Dermis blood vessel endothelial cell (primary cell): ENCODE measurements around the gene CD151. TPM values are rescaled to one million over a fixed set of nuclear protein-coding genes. Genes with fewer than 3 reads are reported as not detected.

ENCODE experiments used
- DNase-seq: peaks from one replicate; pipeline ENCODE4 v3.0.0; 2010
- total RNA-seq: library from RNA; depleted of rRNA; stranded (reverse); fragments of >200 nt; gene quantifications from 2 replicates; pipeline ENCODE4 v1.2.3, GENCODE V29; 2014

The CD151 gene
- total RNA-seq, 1 donor from 2014 or later = 700 TPM

- no peak for DNase-seq
Measured at GRCh38 chr11:829847-830294, 2.9 kb upstream of the CD151 start.

DNA sequence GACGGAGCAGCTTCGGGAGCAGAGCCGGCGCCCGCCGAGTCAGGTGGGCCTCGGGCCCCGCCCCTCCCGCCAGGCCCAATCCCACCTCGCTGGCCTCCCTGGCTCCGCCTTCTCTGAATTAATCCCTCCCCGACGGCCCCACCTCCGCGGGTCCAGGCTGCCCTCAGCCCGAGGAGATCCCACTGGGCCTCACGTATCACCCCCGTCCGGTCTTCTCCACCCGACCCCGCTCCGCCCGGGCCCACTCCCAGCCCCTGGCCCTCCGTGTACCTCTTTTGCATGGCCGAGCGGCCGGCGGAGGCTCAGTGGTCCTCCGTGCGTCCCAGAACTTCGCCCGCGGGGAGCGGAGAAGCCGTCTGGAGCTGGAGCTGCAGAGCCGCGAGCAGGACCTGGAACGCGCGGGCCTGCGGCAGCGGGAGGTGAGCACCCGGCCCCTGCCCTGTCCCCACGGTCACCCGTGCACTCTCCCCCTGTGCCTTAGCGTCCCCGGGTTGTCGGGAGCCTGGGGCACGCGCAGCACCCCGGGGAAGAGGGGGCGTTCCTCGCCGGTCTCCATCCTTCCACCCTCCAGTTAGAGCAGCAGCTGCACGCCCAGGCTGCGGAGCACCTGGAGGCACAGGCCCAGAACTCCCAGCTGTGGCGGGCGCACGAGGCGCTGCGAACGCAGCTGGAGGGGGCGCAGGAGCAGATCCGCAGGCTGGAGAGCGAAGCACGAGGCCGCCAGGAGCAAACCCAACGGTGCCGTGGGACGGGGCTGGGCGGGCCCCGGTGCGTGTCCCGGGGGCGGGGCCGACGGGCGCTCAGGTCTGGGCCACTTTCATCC lies 2.2 kb upstream of the CD151 start:
- DNase-seq = peak; percentile 82

GRCh38 chr11:831118-831864 lies 1.5 kb upstream of the CD151 start:
- DNase-seq = peak; percentile 69

DNA sequence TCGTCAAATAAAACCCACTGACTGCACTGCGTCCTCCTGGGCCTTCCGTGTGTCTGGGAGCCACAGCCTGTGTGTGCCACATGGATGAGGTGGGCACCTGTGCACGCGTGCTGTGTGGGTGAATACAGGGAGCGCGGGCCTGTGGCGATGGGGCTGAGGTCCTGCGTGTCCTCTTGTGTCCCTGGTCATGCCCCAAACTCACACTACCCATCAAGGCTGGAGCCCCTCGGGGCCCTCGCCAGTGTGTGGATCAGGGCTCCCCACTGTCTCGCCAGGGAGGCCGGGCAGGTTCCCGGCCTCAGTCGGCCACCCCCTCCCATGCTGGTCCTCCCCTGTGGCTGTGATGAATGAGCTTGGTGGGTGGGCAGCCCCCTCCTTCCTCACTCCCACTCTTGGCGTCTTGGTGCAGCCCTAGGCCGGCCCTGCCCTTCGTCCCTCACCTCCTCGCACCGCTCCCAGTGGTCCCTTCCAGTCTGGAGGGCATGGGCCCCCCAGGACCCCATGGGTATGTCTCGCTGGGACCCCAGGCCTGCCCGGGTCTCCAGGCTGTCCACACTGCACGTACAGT lies 707 bp upstream of the CD151 start:
- DNase-seq = no peak

DNA sequence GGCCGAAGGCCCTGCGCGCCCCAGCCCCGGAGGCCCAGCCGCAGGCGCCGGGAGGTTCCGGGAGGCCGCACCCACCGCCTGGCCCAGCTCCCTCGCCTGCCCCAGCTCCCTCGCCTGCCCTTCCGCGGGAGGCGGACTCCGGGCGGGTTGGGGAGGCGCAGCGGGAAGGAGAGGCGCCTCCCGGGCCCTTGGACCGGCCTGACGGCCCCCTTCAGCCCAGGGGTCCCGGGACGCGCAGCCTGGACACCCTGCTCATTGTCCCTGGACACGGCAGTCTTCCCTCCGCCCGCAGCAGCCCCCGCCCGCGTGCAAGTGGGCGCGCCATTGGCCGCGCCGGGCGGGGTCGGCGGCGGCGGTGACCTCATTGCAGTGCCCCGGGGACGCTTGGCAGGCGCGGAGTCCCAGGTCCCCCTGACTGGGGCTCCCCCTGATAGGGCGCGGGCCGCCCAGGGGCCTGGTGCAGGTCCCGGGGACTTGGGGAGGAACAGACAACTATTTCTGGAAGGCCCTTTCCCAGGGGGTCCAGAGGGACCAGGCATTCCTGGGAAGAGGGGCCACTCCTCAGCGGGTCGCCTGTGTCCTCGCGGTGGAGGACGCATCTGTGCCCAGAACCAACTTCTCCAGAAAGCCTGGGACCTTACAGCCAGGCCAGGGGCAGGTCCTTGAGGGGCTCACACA lies 501 bp downstream of the CD151 start:
- peak; percentile 61 for DNase-seq

DNA sequence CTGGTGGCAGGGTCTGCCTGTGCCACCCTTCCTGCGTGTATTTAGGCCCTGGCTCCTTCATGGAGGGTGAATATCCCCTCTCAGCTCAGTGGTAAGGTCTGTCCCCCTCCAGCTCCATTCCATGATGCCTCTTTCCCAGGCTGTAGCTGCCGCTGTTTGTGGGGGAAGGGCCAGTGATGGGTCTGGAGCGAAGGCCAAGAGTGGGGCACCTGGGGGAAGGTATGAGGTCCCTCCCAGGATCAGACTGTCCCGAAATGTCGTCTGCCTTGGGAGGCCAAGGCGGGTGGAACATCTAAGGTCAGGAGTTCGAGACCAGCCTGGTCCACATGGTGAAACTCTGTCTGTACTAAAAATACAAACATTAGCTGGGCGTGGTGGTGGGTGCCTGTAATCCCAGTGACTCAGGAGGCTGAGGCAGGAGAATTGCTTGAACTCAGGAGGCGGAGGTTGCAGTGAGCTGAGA lies 1.1 kb downstream of the CD151 start:
- DNase-seq = no peak

DNA sequence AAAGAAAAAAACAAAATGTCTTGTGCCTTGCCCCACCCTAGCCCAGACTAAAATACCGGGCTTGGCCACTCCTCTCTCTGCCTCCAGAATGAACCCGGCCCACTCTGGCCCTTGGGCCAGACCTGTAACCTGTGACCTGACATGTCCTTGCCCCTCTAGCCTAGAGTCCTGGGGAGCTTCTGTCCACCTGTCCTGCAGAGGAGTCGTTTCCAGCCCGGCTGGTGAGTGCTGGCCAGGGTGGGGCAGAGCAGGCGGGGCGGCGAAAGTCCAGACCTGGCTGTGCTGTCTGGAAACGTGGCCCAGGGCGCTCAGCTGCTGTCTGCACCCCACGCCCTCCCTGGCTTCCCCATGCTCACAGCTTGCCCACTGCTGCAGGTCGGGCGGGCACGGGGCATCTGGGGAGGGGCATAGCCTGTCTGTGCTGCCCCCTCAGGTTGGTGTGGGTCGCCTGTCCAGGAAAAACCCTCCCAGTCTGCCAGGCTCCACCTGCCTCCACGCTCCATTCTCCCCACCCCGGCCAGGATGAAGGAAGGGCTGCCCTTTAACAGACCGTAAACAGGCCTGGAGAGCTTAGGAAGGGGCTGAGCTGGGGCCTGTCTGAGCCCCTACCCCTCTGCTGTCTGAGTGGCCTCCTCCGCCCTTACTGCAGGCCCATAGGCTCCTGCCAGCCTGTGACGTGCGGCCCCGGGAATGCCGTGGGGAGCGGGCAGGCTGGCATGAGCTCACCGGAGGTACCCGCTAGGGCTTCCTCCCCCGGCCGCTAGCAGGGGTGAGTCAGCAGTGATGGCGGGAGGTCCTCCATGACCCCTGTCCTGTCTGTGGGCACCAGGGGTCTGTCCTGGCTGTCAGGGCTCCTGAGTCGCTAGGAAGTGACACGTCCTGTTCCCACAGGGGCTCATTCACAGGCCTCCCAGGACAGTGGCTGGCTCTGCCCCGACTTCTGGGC lies 1.9 kb downstream of the CD151 start:
- DNase-seq = peak; percentile 88

DNA sequence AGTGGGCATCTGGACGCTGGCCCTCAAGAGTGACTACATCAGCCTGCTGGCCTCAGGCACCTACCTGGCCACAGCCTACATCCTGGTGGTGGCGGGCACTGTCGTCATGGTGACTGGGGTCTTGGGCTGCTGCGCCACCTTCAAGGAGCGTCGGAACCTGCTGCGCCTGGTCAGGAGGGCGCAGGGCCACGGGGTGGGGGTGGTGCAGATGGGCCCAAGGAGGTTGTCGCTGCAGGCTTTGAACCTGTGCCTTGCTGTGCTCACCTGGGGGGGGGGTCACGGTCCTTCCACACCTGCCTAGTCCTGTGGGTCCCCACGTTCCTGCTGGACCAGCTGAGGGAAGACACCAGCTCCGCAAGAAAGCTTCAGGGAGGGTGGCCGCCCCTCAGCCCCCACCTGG lies 3.5 kb downstream of the CD151 start:
- DNase-seq = no peak

DNA sequence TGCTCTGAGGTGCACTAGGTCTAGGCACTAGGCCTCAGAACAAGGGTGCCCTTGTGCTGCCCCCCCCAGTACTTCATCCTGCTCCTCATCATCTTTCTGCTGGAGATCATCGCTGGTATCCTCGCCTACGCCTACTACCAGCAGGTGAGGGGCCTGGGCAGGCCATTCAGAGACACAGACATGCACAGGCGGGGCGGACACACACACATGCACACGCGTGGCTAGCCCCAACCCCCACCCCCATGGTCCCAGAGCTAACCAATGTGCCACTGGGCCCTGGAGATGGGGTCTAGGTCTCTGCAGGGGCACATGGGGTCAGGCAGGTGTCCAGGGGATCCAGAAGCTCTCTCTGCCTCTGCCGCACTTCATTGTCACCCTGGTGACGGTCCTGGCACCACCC lies 3.9 kb downstream of the CD151 start:
- no peak for DNase-seq

GRCh38 chr11:837189-837989 lies 4.6 kb downstream of the CD151 start:
- DNase-seq = no peak

DNA sequence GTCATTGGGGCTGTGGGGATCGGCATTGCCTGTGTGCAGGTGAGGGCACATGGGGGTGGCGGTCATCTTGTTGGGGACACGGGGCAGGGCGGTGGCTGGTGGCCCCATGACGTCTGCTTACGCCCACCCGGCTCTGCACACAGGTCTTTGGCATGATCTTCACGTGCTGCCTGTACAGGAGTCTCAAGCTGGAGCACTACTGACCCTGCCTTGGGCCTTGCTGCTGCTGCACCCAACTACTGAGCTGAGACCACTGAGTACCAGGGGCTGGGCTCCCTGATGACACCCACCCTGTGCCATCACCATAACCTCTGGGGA lies 5.2 kb downstream of the CD151 start:
- no peak for DNase-seq

GRCh38 chr11:838441-839279 lies 5.9 kb downstream of the CD151 start:
- DNase-seq = peak; percentile 65

- no peak for DNase-seq
Measured at GRCh38 chr11:839280-839623, 6.5 kb downstream of the CD151 start.

GRCh38 chr11:839875-840617 lies 7.3 kb downstream of the CD151 start:
- peak; percentile 47 for DNase-seq

GRCh38 chr11:841981-842369 lies 9.2 kb downstream of the CD151 start:
- DNase-seq = peak; percentile 50

DNA sequence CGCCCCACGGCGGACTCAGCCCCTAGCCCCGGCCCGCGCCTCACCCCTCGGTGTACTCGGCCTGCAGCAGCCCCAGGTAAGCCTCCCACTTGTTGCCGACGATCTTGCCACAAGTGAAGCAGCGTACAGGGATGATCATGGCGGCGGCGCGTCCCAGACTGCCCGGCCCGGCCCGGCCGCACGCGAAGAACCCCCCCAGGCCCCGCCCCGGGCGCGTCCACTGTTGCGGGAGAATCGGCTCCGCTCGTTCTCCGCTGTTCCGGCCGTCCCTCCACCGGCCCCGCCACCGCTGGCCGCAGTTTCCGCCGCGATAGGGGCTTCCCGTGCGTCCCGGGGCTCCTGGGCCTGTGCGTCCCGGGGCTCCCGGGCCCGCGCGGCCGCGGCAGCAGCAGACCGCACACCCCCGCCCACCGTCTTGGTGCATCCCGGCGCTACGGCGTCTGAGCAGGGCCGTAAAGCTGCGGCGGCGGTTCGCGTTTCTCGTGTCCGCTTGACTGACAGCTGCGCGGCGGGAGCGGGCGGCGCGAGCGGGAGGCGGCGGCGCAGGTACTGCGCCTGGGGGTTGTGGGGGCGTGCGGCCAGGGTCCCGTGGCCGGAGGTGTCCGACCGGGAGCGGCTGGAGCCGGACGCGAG lies 9.7 kb downstream of the CD151 start, which contains the start of the genes POLR2L and TSPAN4:
Gene POLR2L (minus strand): TSS at position 160 of the 633 bp plus-strand sequence. CDS start 21 bp downstream, at position 139.
Gene TSPAN4 (plus strand): TSS at position 483 of the 633 bp plus-strand sequence. CDS start 7,453 bp downstream, outside the sequence.
- peak; percentile 96 for DNase-seq

DNA sequence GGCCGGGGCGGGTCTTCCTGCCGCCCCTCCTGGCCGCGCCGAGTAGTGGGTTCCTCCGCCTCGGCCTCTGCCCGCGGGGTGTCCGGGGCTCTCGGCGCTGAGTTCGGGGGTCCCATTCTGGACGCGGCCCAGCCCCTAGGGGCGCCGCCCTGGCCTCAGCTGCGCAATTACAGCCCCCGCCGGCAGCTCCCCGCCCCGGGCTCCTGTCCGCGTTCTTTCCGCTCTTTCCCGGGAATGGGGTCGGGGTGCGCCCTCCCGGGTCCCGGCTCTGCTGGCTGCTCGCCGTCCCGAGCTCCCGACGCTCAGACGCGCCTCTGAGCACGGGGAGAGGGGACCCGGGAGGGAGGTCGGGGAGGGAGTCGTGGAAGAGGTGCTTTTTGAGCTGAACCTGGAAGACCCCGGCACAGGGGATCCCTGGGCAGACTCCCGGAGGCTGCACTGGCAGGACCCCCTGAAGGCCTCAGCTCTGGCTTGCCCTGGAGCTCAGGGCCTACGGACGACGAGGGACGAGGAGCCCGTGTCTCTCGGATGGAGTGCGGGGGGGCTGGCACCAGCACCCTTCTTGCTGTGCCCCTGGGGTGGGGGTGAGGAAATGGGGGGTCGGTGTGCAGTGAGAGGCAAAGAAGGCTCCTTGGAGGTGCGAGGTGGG lies 10.5 kb downstream of the CD151 start:
- no peak for DNase-seq
